ENCODE measurements around the gene GNG7. TPM values are rescaled to one million over a fixed set of nuclear protein-coding genes. Genes with fewer than 3 reads are reported as not detected.

The GNG7 gene
- total RNA-seq, 1 donor from 2014 or later, result 5.1 TPM

GRCh38 chr19:2699413-2700140, 2.9 kb downstream of the GNG7 start:
- H3K4me3 Mint-ChIP-seq (ENCODE audit: unreplicated experiment), result no peak overlapping the region

GRCh38 chr19:2694196-2694595, 8.3 kb downstream of the GNG7 start:
- no peak overlapping the region for H3K27ac Mint-ChIP-seq (ENCODE audit: unreplicated experiment)
- no peak overlapping the region for H3K4me3 Mint-ChIP-seq (ENCODE audit: unreplicated experiment)
- H3K27me3 Mint-ChIP-seq (ENCODE audit: unreplicated experiment), result peaks cover 19% of the 10 kb centered on the region

More at GRCh38 chr19:2699413-2700140, 2.9 kb downstream of the GNG7 start:
- TF ChIP-seq, protein P1, sequence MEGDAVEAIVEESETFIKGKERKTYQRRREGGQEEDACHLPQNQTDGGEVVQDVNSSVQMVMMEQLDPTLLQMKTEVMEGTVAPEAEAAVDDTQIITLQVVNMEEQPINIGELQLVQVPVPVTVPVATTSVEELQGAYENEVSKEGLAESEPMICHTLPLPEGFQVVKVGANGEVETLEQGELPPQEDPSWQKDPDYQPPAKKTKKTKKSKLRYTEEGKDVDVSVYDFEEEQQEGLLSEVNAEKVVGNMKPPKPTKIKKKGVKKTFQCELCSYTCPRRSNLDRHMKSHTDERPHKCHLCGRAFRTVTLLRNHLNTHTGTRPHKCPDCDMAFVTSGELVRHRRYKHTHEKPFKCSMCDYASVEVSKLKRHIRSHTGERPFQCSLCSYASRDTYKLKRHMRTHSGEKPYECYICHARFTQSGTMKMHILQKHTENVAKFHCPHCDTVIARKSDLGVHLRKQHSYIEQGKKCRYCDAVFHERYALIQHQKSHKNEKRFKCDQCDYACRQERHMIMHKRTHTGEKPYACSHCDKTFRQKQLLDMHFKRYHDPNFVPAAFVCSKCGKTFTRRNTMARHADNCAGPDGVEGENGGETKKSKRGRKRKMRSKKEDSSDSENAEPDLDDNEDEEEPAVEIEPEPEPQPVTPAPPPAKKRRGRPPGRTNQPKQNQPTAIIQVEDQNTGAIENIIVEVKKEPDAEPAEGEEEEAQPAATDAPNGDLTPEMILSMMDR (IDR thresholded peaks at IDR 0.05), result no peak
- Mint-ChIP-seq H3K4me1 (ENCODE audit: unreplicated experiment) (peaks cover 2% of the 10 kb centered on the region), H3K27ac (ENCODE audit: unreplicated experiment) (no peak overlapping the region), H3K27me3 (ENCODE audit: unreplicated experiment) (peaks cover 30% of the 10 kb centered on the region), H3K36me3 (ENCODE audit: unreplicated experiment) (no peaks in the 10 kb centered on the region), H3K9me3 (ENCODE audit: unreplicated experiment) (no peaks in the 10 kb centered on the region)
- no peak for DNase-seq (ENCODE audit: extremely low spot score, unreplicated experiment)

GRCh38 chr19:2693492-2694160, 8.9 kb downstream of the GNG7 start:
- Mint-ChIP-seq H3K36me3 (ENCODE audit: unreplicated experiment) (no peaks in the 10 kb centered on the region), H3K4me3 (ENCODE audit: unreplicated experiment) (no peak overlapping the region), H3K9me3 (ENCODE audit: unreplicated experiment) (no peaks in the 10 kb centered on the region), H3K27me3 (ENCODE audit: unreplicated experiment) (peaks cover 16% of the 10 kb centered on the region), H3K27ac (ENCODE audit: unreplicated experiment) (no peak overlapping the region), H3K4me1 (ENCODE audit: unreplicated experiment) (no peaks in the 10 kb centered on the region)
- DNase-seq (ENCODE audit: extremely low spot score, unreplicated experiment), result no peak
- TF ChIP-seq, protein P1 (IDR thresholded peaks at IDR 0.05), result no peak

More at GRCh38 chr19:2694196-2694595, 8.3 kb downstream of the GNG7 start:
- TF ChIP-seq, protein P1 (IDR thresholded peaks at IDR 0.05), result no peak
- Mint-ChIP-seq H3K36me3 (ENCODE audit: unreplicated experiment) (no peaks in the 10 kb centered on the region), H3K9me3 (ENCODE audit: unreplicated experiment) (no peaks in the 10 kb centered on the region), H3K4me1 (ENCODE audit: unreplicated experiment) (no peaks in the 10 kb centered on the region)
- DNase-seq (ENCODE audit: extremely low spot score, unreplicated experiment), result no peak

DNA sequence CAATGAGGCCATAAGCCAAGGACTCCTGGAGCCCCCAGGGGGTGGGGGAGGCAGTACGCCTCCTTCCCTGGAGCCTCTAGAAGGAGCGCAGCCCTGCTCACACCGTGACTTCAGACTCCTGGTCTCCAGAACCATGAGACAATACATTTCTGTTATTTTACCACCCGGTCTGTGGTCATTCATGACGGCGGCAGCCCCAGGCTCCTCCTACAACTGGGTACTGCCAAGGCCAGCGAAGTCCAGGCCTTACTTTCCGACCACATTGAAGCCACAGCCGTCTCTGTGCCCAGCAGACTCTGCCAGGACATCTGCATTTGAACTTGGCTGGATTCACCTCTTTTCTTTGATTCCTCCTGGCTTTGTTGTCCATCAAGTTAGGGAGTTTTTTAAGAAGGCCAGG, 10.5 kb downstream of the GNG7 start:
- no peak overlapping the region for H3K27ac Mint-ChIP-seq (ENCODE audit: unreplicated experiment)
- H3K4me1 Mint-ChIP-seq (ENCODE audit: unreplicated experiment), result no peaks in the 10 kb centered on the region
- DNase-seq (ENCODE audit: extremely low spot score, unreplicated experiment), result no peak
- H3K36me3 Mint-ChIP-seq (ENCODE audit: unreplicated experiment), result no peaks in the 10 kb centered on the region
- TF ChIP-seq, protein P1 (IDR thresholded peaks at IDR 0.05), result no peak
- H3K9me3 Mint-ChIP-seq (ENCODE audit: unreplicated experiment), result no peaks in the 10 kb centered on the region
- no peak overlapping the region for H3K4me3 Mint-ChIP-seq (ENCODE audit: unreplicated experiment)
- H3K27me3 Mint-ChIP-seq (ENCODE audit: unreplicated experiment), result peaks cover 15% of the 10 kb centered on the region

DNA sequence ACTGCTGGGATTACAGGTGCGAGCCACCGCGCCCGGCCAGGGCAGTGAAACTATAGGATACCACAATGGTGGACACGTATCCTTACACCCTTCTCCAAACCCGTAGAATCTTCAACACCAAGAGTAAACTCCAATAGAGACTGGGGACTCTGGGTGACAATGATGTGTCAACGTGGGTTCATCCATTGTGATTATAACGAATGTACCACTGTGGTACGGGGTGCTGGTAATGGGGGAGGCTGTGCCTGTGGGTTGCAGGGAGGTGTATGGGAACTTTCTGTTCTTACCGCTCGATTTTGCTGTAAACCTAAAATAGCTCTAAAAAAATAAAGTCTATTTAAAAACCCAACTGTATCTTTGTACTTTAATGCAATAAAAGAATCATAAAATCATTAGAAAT, 11.6 kb downstream of the GNG7 start:
- Mint-ChIP-seq H3K9me3 (ENCODE audit: unreplicated experiment) (no peaks in the 10 kb centered on the region), H3K4me1 (ENCODE audit: unreplicated experiment) (peaks cover under 1% of the 10 kb centered on the region), H3K36me3 (ENCODE audit: unreplicated experiment) (no peaks in the 10 kb centered on the region), H3K4me3 (ENCODE audit: unreplicated experiment) (no peak overlapping the region), H3K27me3 (ENCODE audit: unreplicated experiment) (peaks cover 15% of the 10 kb centered on the region), H3K27ac (ENCODE audit: unreplicated experiment) (no peak overlapping the region)
- TF ChIP-seq, protein P1 (IDR thresholded peaks at IDR 0.05), result no peak
- no peak for DNase-seq (ENCODE audit: extremely low spot score, unreplicated experiment)
